ENCODE data around the gene MOV10L1. TPM values are rescaled to one million over a fixed set of nuclear protein-coding genes. Genes with fewer than 3 reads are reported as not detected.

Gene MOV10L1
- total RNA-seq (2012; rRNA removed), result 0.25 and 0.66 TPM in 2 replicates

DNA sequence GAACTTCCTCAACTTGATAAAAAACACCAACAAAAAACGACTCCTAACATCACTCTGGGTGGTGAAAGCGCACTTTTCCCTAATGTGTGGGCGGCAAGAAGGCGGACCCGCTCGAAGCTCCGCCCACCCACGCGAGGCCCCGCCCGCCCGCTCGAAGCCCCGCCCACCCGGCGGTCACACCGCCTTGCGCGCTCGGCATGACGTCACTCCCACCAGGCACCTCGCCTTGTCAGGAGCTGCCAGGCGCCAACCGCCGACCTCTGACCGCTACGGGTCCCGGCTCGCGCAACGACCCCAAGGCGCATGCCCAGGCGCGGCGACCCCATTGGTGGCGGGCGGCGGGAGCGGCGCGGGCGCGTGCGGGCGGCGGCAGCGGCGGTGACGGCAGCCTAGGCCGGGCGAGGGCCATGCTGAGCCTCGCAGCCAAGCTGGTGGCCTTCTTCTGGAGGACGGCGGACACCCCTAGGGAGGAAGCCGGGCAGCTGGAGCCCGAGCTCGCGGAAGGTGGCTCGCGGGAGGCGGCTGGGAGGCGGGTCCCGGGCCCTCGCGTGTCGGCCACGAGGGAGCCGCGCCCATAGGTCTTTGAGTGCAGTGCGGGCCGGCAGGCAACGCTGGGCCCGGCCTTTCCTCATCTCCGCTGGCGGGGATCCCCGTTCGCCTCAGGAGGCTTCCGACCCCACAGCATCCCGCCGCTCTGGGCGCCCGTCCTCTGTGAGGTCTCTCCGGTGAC lies at the start of gene MOV10L1:
Gene MOV10L1 (plus strand): TSS at position 325 of the 730 bp plus-strand sequence. CDS start 83 bp downstream, at position 408.
- H3K4me2 ChIP-seq (ENCODE audit: low read length), result peak within 1 kb of the TSS; percentile 15
- H3K36me3 ChIP-seq (ENCODE audit: insufficient read depth, low read length), result no peaks in the 10 kb centered on the region
- no peaks in the 10 kb centered on the region for H3K4me1 ChIP-seq (ENCODE audit: control insufficient read depth, insufficient read depth, low read length)
- H3K9ac ChIP-seq (ENCODE audit: low read depth, low read length), result no peak within 1 kb of the TSS
- peaks cover 29% of the 10 kb centered on the region for H3K27me3 ChIP-seq (ENCODE audit: control insufficient read depth, insufficient read depth, low read length)
- no peak within 1 kb of the TSS for H3K4me3 ChIP-seq (ENCODE audit: low read length)
- no peaks in the 10 kb centered on the region for H3K9me3 ChIP-seq (replicated peaks; ENCODE audit: low read length)

DNA sequence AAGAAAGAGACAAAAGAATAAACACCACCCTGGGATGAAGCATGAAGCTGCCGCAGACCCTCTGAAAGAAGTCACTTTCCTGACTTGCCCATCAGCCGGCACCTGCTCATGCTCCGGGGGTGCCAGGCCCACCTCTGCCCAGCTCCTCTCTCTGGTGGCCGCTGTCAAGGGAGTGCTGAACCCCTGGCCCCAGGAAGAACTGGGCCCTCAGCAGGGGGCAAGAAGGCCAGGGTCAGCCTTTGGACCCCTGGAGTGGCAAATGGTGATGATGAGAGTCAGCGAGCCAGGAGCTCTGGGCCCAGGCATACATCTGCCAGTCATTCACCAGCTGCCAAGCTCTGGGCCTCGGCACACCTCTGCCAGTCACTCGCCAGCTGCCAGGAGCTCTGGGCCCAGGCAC lies 49.1 kb upstream of the MOV10L1 start:
- peaks cover 22% of the 10 kb centered on the region for H3K27me3 ChIP-seq (ENCODE audit: control insufficient read depth, insufficient read depth, low read length)
- no peak overlapping the region for H3K4me3 ChIP-seq (ENCODE audit: low read length)
- H3K4me2 ChIP-seq (ENCODE audit: low read length), result no peak overlapping the region
- H3K9ac ChIP-seq (ENCODE audit: low read depth, low read length), result no peak overlapping the region
- no peaks in the 10 kb centered on the region for H3K4me1 ChIP-seq (ENCODE audit: control insufficient read depth, insufficient read depth, low read length)
- H3K9me3 ChIP-seq (replicated peaks; ENCODE audit: low read length), result no peaks in the 10 kb centered on the region
- no peaks in the 10 kb centered on the region for H3K36me3 ChIP-seq (ENCODE audit: insufficient read depth, low read length)

DNA sequence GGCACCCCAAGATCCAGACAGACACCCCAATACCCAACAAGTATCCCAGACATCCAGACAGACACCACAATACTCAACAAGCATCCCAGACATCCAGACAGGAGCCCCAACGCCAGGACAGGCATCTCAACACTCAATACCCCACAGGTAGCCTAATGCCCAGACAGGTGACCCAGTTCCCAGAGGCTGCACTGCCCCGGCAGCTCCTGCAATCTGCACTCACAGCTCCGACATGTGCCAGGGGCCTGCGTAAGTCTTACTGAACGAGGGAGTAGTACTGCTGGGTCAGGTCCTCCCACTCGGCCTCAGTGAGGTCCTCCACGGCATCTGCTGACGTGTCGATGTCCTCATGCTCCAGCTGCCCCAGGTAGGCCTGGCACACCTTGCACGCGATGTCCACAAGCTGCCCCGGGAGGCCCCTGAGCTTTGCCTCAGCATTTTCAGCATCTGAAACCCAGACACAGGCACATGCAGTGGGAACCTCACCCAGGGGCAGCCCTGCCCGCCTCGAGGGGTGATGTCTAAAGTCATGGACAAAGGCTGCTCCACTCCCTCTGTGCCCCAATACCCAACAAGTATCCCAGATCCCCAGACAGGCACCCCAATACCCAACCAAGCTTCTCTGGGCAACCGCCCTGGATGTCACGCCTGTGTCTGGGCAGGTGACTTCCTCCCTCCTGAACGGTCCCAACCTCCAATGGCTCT lies 48.3 kb upstream of the MOV10L1 start:
- H3K9me3 ChIP-seq (replicated peaks; ENCODE audit: low read length), result no peaks in the 10 kb centered on the region
- no peak overlapping the region for H3K9ac ChIP-seq (ENCODE audit: low read depth, low read length)
- no peaks in the 10 kb centered on the region for H3K36me3 ChIP-seq (ENCODE audit: insufficient read depth, low read length)
- H3K4me1 ChIP-seq (ENCODE audit: control insufficient read depth, insufficient read depth, low read length), result no peaks in the 10 kb centered on the region
- no peak overlapping the region for H3K4me2 ChIP-seq (ENCODE audit: low read length)
- no peak overlapping the region for H3K4me3 ChIP-seq (ENCODE audit: low read length)
- peaks cover 22% of the 10 kb centered on the region for H3K27me3 ChIP-seq (ENCODE audit: control insufficient read depth, insufficient read depth, low read length)

DNA sequence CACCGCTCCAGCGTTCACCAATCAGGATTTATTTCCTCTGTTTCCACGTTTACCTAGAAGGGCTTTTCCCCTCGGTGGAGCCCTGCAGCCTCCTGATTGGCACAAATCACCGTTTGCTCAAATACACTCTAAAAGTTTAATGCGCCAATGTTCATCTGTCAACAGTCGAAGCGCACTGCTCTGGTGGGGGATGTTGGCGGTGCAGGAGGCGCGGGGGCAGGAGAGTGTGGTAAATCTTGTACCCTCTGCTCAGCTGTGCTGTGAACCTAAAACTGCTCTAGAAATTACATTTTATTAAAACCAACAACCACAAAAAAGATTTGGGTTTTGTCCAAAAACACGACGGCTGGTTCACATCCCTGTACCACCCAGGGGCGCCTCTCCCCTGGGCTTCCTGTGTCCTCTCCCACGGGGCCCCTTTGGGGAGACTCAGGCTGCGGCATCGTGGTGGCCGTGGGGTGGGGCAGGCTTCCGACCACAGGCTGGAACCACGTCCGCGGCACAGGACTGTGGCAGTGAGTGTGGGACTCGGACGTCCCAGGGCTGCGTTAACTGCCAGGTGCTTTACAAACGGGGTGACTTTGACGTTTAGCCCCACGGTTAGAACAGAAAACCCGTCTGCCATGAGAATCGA lies 45.2 kb upstream of the MOV10L1 start:
- no peaks in the 10 kb centered on the region for H3K4me1 ChIP-seq (ENCODE audit: control insufficient read depth, insufficient read depth, low read length)
- H3K27me3 ChIP-seq (ENCODE audit: control insufficient read depth, insufficient read depth, low read length), result peaks cover 36% of the 10 kb centered on the region
- H3K9me3 ChIP-seq (replicated peaks; ENCODE audit: low read length), result no peaks in the 10 kb centered on the region
- no peaks in the 10 kb centered on the region for H3K36me3 ChIP-seq (ENCODE audit: insufficient read depth, low read length)
- no peak overlapping the region for H3K4me2 ChIP-seq (ENCODE audit: low read length)
- H3K4me3 ChIP-seq (ENCODE audit: low read length), result no peak overlapping the region
- no peak overlapping the region for H3K9ac ChIP-seq (ENCODE audit: low read depth, low read length)

DNA sequence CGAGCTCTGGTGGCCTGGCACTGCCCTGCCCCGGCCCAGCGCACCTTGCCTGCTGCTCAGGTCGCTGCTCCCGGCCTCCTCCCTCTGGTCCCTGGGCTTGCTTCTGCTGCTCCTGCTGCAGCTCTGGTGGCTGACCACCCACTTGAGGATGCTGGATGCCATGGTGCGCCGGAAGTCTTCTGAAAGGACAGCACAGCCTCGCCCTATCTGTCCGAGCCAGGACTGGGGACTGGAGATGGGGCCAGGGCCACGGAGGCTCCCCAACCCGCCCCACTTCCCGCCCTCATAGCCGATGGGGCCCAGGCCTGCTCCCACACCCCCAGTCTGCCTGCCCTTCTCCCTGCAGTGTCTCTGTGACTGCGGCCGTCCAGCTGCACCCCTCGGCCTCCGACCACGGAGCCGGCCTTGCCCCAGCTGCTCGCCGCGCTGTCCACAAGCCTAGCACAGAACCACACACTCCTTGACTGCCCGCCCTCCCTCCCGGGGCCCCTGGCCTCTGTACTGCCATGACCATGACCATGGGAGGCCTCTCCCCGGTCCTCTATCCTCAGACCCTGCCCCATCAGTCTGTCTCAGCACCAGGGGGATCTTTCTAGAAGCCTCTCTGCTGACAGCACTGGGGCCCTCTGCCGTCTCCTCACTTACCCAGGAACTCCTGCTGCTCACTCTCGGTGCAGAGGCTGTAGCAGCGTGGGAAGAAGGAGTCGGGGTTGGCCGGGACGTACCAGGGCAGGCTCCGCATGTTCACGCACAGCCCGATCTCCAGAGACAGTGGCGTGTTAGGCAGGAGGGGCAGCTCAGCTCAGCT lies 44.4 kb upstream of the MOV10L1 start:
- H3K4me1 ChIP-seq (ENCODE audit: control insufficient read depth, insufficient read depth, low read length), result no peaks in the 10 kb centered on the region
- H3K9me3 ChIP-seq (replicated peaks; ENCODE audit: low read length), result no peaks in the 10 kb centered on the region
- H3K36me3 ChIP-seq (ENCODE audit: insufficient read depth, low read length), result no peaks in the 10 kb centered on the region
- no peak overlapping the region for H3K4me2 ChIP-seq (ENCODE audit: low read length)
- no peak overlapping the region for H3K9ac ChIP-seq (ENCODE audit: low read depth, low read length)
- H3K27me3 ChIP-seq (ENCODE audit: control insufficient read depth, insufficient read depth, low read length), result peaks cover 36% of the 10 kb centered on the region
- no peak overlapping the region for H3K4me3 ChIP-seq (ENCODE audit: low read length)

DNA sequence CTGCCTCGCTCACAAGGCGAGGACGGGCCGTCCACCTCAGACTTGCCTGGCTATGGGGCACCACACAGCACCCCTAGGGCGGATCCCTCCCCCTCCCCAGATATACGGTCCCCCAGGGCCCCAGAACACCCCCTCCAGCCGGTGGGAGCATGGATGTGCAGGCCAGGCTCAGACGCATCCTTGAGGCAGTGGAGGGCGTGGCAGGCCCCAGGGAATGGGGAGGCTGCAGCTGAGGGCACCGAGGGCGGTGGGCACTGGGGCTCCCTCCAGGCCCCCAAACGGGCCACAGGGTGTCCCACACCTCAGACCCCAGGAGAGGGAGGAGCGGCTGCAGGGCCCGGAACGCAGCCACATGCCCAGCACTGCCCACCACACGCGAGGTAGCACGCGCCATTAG lies 43.8 kb upstream of the MOV10L1 start:
- H3K4me2 ChIP-seq (ENCODE audit: low read length), result no peak overlapping the region
- no peaks in the 10 kb centered on the region for H3K9me3 ChIP-seq (replicated peaks; ENCODE audit: low read length)
- no peaks in the 10 kb centered on the region for H3K4me1 ChIP-seq (ENCODE audit: control insufficient read depth, insufficient read depth, low read length)
- H3K27me3 ChIP-seq (ENCODE audit: control insufficient read depth, insufficient read depth, low read length), result peaks cover 36% of the 10 kb centered on the region
- H3K36me3 ChIP-seq (ENCODE audit: insufficient read depth, low read length), result no peaks in the 10 kb centered on the region
- H3K9ac ChIP-seq (ENCODE audit: low read depth, low read length), result no peak overlapping the region
- no peak overlapping the region for H3K4me3 ChIP-seq (ENCODE audit: low read length)

DNA sequence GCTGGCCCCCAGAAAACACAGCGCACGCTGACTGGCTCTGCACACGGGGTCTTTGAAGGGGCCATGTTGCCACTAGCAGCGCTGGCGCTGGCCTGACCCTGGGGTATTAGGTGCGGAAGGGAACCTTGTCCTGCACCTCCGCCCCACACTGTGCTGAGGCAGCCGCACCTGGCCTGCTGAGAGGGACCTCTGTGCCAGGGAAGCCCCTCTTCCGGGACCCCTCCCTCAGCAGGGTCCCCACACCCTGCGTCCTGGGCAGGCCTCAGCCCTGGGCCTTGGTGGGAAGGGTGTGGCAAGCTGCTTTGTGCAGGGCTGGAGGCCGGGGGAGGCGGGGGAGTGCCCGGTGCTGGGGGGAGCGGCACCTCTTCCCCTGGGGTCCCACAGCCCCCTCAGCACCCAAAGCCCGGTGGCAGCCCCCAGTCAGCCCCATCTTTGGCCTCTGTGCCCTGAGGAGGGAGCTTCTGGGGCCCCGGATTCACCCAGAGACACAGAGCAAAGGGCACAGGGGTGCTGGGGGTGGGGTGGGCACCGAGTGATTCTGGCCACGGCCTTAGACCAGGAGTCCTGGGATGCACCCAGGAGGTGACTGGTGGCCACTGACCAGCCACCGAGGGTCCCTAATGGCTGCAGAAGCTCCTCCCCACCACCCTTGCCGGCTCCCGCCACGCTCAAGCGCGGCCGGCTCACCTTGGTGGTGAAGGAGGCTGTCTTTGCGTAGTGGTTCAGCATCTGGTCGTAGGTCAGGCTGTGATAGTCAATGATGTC lies 43.1 kb upstream of the MOV10L1 start:
- H3K27me3 ChIP-seq (ENCODE audit: control insufficient read depth, insufficient read depth, low read length), result peaks cover 35% of the 10 kb centered on the region
- no peaks in the 10 kb centered on the region for H3K36me3 ChIP-seq (ENCODE audit: insufficient read depth, low read length)
- H3K4me2 ChIP-seq (ENCODE audit: low read length), result no peak overlapping the region
- no peak overlapping the region for H3K4me3 ChIP-seq (ENCODE audit: low read length)
- H3K4me1 ChIP-seq (ENCODE audit: control insufficient read depth, insufficient read depth, low read length), result no peaks in the 10 kb centered on the region
- no peak overlapping the region for H3K9ac ChIP-seq (ENCODE audit: low read depth, low read length)
- no peaks in the 10 kb centered on the region for H3K9me3 ChIP-seq (replicated peaks; ENCODE audit: low read length)

DNA sequence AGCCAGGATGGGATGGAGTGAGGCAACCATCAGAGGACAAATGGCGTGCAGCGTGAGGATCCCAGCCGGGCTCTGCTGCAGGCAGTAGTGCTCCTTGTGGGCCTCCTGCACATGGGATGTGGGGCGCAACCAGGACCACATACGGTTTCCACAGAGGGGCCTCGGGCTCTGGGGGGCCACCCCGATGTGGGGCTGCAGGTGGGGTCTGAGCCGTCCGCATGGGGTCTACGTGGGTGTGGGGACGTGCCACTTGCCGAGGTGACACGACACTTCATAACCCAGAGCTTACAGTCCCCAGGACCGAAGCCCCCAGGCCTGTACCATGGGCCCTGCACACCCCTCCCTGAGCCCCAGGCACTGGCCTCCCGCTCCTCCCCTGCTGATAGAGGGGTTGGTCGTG lies 42.5 kb upstream of the MOV10L1 start:
- no peaks in the 10 kb centered on the region for H3K9me3 ChIP-seq (replicated peaks; ENCODE audit: low read length)
- no peak overlapping the region for H3K4me3 ChIP-seq (ENCODE audit: low read length)
- no peak overlapping the region for H3K9ac ChIP-seq (ENCODE audit: low read depth, low read length)
- H3K36me3 ChIP-seq (ENCODE audit: insufficient read depth, low read length), result no peaks in the 10 kb centered on the region
- H3K27me3 ChIP-seq (ENCODE audit: control insufficient read depth, insufficient read depth, low read length), result peaks cover 30% of the 10 kb centered on the region
- H3K4me2 ChIP-seq (ENCODE audit: low read length), result no peak overlapping the region
- H3K4me1 ChIP-seq (ENCODE audit: control insufficient read depth, insufficient read depth, low read length), result no peaks in the 10 kb centered on the region

DNA sequence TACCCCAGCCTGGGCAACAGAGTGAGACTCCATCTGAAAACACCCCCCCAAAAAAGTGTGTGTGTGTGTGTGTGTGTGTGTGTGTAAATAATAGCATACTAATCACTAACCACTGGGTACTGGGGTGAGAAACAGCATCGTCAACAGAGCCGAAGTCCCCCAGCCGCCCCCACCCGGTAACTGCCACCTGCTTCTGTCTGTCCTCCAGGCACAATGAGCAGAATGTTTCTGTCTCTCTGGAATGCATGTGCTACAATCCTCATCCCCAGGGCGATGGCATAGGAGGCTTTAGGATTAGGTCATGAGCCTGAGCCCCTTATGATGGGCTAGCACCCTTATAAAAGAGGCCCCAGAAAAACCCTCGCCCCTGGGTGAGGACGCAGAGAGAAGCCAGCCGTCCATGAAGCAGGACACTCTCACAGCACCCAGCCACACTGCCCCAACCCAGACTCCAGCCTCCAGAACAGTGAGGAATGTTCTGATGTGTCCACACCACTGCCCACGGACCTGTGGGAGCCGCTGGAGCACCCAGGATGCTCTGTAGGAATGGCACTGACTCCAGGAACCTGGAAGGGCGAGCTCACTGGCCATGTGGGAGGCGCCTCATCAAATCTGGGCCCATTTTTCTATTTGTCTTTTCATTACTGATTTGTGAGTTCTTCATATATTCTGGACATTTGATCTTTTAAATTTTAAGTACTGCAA lies 41.6 kb upstream of the MOV10L1 start:
- H3K9me3 ChIP-seq (replicated peaks; ENCODE audit: low read length), result no peaks in the 10 kb centered on the region
- H3K9ac ChIP-seq (ENCODE audit: low read depth, low read length), result no peak overlapping the region
- H3K4me2 ChIP-seq (ENCODE audit: low read length), result no peak overlapping the region
- H3K27me3 ChIP-seq (ENCODE audit: control insufficient read depth, insufficient read depth, low read length), result peaks cover 26% of the 10 kb centered on the region
- H3K4me1 ChIP-seq (ENCODE audit: control insufficient read depth, insufficient read depth, low read length), result no peaks in the 10 kb centered on the region
- H3K4me3 ChIP-seq (ENCODE audit: low read length), result no peak overlapping the region
- H3K36me3 ChIP-seq (ENCODE audit: insufficient read depth, low read length), result no peaks in the 10 kb centered on the region

DNA sequence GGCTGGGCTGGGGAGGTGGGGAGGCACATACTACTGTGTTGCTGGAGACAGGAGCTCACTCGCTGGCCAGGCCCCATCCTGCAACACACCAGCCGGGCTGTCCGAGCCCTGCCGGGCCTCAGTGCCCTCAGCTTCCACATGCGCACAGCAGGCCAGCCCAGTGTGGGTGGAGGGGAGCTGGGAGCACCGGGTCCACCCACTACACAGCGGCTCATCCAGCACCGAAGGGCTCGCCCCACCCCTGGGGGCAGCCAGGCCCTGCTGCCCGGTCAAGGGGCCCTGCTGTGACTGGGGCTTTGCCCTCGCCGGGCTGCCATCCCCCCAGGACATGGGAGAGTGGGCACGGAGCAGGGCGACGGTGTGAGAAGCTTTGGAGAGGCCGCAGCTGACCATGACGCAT lies 41.0 kb upstream of the MOV10L1 start:
- peaks cover 26% of the 10 kb centered on the region for H3K27me3 ChIP-seq (ENCODE audit: control insufficient read depth, insufficient read depth, low read length)
- H3K9ac ChIP-seq (ENCODE audit: low read depth, low read length), result no peak overlapping the region
- no peaks in the 10 kb centered on the region for H3K36me3 ChIP-seq (ENCODE audit: insufficient read depth, low read length)
- no peaks in the 10 kb centered on the region for H3K4me1 ChIP-seq (ENCODE audit: control insufficient read depth, insufficient read depth, low read length)
- H3K4me3 ChIP-seq (ENCODE audit: low read length), result no peak overlapping the region
- no peak overlapping the region for H3K4me2 ChIP-seq (ENCODE audit: low read length)
- no peaks in the 10 kb centered on the region for H3K9me3 ChIP-seq (replicated peaks; ENCODE audit: low read length)

Data from skeletal muscle satellite cell (primary cell).